GM21723 (cell line): ENCODE data around the gene ACTN2.

Experiments used
- ATAC-seq: cut with Tn5 transposase; IDR thresholded peaks from one replicate; pipeline ENCODE4 v1.9.1; 2021; ENCODE audit warnings: mild to moderate bottlenecking, moderate library complexity; ENCODE audit not compliant: unreplicated experiment

Gene ACTN2

DNA sequence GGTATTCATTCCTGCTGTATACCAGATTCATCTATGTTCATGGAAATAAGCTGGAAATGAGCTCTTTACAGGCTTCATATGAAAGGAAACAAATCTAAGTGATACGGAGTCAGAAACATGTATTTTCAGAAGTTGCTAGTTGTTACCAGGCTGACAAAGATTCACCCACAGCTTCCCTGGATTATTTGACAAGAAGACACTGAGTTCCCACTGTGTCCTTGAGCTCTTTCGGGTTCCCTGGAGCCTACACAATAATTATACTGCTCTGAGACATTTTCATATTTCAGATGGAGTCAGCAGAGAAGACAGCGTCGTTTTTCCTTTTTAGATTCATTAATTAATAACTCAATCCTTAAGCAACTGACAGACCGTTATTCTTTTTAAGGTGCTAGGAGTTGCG is 79.5 kb downstream of the ACTN2 start:
- ATAC-seq: no peak

DNA sequence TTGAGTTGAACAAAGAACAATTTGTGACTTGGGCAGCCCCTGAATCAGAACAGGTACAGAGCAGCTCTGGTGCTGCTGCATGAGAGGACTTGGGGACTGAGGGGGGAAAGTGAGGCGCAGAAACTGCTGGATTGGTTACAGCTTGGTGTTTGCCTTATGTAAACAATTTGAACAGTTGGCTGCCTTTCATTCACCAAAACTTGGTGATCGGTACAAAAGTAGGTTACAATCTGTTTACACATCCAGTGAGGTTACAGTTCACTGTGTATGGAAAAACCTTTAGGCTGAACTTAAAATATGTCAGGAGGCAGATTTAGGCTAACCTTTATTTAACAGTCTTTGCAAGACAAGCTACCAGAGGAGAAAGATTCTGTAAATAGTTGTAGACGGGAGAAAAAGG is 80.2 kb downstream of the ACTN2 start:
- no peak for ATAC-seq

- ATAC-seq: no peak
Measured at GRCh38 chr1:236767276-236767675, 81.0 kb downstream of the ACTN2 start.

GRCh38 chr1:236768601-236769000 is 82.3 kb downstream of the ACTN2 start:
- no peak for ATAC-seq

GRCh38 chr1:236773919-236774318 is 87.6 kb downstream of the ACTN2 start:
- ATAC-seq: no peak

GRCh38 chr1:236774926-236775325 is 88.6 kb downstream of the ACTN2 start:
- no peak for ATAC-seq

- ATAC-seq: no peak
Measured at GRCh38 chr1:236779312-236779711, 93.0 kb downstream of the ACTN2 start.

- no peak for ATAC-seq
Measured at GRCh38 chr1:236785477-236785876, 99.2 kb downstream of the ACTN2 start.

- ATAC-seq: no peak
Measured at GRCh38 chr1:236786453-236786852, 100.2 kb downstream of the ACTN2 start.

DNA sequence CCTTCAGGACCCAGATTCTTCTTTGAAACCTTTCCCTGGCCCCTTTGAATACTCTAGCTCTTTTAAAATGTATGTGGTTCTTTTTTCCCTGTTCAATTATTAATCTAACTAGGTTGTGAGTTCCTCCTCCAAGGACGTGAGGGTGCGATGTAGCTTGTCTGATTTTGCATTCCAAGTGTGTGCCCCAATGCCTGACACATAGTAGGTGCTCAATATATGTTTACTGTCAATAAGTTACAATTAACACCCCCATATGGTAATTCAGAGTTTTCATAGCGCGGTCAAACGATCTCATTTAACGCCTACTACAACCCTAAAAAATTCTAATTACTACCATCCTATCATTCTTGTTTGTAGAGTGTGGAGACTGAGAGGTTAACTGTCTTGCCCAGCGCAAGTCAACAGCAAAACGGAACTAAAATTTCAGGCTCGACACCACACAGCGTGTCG is 108.3 kb downstream of the ACTN2 start:
- no peak for ATAC-seq

DNA sequence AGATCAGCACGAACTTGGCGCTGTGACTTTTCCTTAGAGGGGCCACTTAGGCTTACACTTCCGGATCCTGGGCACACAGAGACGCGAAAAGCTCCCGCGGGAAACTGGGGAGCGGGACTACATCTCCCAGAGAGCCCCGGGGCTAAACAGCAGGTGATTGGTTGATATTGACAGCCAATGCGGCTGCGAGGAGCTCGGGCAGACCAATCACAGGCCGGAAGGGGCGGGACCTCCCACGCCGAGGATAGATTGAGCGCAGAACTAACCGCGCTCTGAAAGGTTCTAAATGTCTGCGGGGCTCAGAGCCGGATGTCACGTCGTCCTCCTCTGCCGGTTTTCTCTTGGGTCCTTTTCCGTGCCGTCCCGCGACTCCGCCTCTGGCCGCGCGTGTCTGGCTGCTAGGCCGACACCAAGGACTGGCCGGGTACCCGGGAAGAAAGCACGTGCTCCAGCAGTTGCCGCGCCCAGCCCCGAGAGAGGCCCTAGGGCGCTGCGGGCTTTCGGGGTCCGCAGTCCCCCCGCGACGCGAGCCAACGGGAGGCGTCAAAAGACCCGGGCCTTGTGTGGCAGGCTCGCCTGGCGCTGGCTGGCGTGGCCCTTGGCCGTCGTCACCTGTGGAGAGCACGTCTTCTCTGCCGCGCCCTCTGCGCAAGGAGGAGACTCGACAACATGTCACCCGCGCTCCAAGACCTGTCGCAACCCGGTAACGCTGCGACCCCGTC is 108.9 kb downstream of the ACTN2 start, which contains the start of gene MTR:
TSS of gene MTR (plus strand) at position 258 of the 722 bp plus-strand sequence. CDS start at position 670, 412 bp downstream.
- ATAC-seq: peak; percentile 98

GRCh38 chr1:236795757-236796667 is 109.7 kb downstream of the ACTN2 start:
- ATAC-seq: peak; percentile 52

DNA sequence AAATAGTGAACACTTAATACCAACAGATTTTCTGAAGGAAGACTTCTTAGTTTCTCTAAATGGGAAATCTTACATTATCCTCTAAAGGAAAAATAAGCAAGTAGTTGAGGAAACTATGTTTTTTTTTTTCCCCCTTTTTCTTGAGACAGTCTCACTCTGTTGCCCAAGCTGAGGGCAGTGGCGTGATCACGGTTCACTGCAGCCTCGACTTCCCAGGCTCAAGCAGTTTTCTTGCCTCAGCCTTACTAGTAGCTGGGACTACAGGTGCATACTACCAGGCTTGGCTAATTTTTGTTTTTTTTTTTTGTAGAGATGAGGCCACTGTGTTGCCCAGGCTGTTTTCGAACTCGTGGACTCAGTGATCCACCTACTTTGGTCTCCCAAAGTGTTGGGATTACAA is 112.7 kb downstream of the ACTN2 start:
- no peak for ATAC-seq

GRCh38 chr1:236800002-236800620 is 113.8 kb downstream of the ACTN2 start:
- ATAC-seq: no peak

GRCh38 chr1:236800623-236801022 is 114.3 kb downstream of the ACTN2 start:
- ATAC-seq: no peak

- no peak for ATAC-seq
Measured at GRCh38 chr1:236802264-236802663, 116.0 kb downstream of the ACTN2 start.

GRCh38 chr1:236806634-236807033 is 120.3 kb downstream of the ACTN2 start:
- ATAC-seq: no peak

DNA sequence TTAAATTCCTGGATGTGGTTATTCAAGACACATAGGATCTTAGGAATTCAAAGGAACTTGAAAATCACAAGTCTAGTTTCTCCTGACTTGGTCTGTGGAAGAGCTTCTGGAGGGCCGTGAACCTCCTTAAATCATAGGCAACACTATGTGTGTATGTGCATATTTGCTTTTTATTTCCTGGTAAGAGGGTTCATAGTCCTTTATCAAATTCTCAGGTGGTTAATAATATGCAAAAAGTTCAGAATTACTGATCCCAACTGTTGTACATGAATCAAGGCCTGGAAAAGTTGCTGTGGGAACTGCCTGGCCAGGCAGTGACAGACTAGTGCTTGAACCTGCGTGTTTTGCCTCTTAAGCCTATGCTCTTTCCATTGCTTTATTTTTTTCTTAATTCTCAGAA is 121.7 kb downstream of the ACTN2 start:
- ATAC-seq: no peak

GRCh38 chr1:236808564-236809130 is 122.3 kb downstream of the ACTN2 start:
- ATAC-seq: no peak

GRCh38 chr1:236809148-236809547 is 122.8 kb downstream of the ACTN2 start:
- no peak for ATAC-seq

DNA sequence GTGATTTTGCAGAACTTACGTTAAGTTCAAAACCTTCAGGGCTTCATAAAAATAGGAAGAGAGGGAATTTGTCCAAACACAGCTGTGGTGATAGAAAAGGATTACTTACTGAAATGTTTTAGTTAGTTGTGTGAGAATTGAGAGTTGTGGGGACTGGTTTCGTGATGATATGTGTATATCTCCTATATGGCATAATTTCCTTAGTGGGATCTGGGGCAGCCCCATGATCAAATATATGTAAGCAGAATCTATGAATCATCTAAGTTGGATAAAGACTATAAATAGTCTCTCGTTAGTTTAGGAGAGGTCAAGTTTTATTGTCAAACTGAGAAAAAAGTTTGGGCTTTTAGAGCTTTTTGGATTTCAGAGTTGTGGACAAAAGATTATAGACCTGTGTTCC is 123.7 kb downstream of the ACTN2 start:
- no peak for ATAC-seq
